IgD-negative memory B cell (primary cell): ENCODE data around the gene PEAK3. TPM values are rescaled to one million over a fixed set of nuclear protein-coding genes. Genes with fewer than 3 reads are reported as not detected.

Source experiments
- H3K27ac Mint-ChIP-seq, 3 donors: one replicate each; pipeline ENCODE4 v1.8.0; 2020 to 2022; ENCODE audit warnings: mild to moderate bottlenecking in 3 of 3, mixed read lengths in 3 of 3, moderate library complexity in 1 of 3
- H3K27me3 Mint-ChIP-seq: one replicate; pipeline ENCODE4 v1.8.0; 2021; ENCODE audit warnings: mixed read lengths
- H3K36me3 Mint-ChIP-seq: one replicate; pipeline ENCODE4 v1.8.0; 2020; ENCODE audit warnings: mild to moderate bottlenecking, mixed read lengths
- H3K4me1 Mint-ChIP-seq, 3 donors: one replicate each; pipeline ENCODE4 v1.8.0; 2020 to 2022; ENCODE audit warnings: mixed read lengths in 3 of 3, mild to moderate bottlenecking in 1 of 3
- H3K4me3 Mint-ChIP-seq, 4 donors: one replicate each; pipeline ENCODE4 v1.8.0; 2020 to 2022; ENCODE audit warnings: mild to moderate bottlenecking in 4 of 4, mixed read lengths in 4 of 4, moderate library complexity in 3 of 4
- H3K9me3 Mint-ChIP-seq, 3 donors: one replicate each; pipeline ENCODE4 v1.8.0; 2020 to 2021; ENCODE audit warnings: mixed read lengths in 3 of 3, mild to moderate bottlenecking in 1 of 3
- polyA plus RNA-seq: library from polyadenylated mRNA; unstranded; fragments of 300-500 nt; fragmentation: Illumina TruSeq; gene quantifications from one replicate; pipeline ENCODE4 v1.2.3, GENCODE V29; 2021

Gene PEAK3
- polyA plus RNA-seq, 1 donor from 2014 or later: 0.26 TPM

DNA sequence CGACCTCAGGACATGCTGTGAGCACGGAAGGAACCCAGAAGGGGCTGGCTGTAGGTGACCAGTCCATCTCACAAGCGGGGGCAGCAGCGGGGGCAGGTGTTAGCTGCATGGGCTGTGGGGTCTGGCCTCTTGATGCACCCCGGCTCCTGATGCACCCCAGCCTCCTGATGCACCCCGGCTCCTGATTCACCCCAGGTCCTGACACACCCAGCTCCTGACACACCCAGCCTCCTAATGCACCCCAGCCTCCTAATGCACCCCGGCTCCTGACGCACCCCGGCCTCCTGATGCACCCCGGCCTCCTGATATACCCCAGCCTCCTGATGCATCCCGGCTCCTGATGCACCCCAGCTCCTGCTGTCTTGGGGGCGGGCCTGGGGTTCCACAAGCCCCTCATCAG is 39.0 kb upstream of the PEAK3 start:
- Mint-ChIP-seq H3K27me3 (no peaks in the 10 kb centered on the region), H3K4me3 (no peak overlapping the region), H3K36me3 (no peaks in the 10 kb centered on the region), H3K9me3 (peaks cover 0 to under 1% (median 0%) of the 10 kb centered on the region in 3 donors), H3K4me1 (peaks cover 21 to 36% (median 30%) of the 10 kb centered on the region in 3 donors), H3K27ac (peak overlapping the region in 1 of 3 donors; percentile 74)

DNA sequence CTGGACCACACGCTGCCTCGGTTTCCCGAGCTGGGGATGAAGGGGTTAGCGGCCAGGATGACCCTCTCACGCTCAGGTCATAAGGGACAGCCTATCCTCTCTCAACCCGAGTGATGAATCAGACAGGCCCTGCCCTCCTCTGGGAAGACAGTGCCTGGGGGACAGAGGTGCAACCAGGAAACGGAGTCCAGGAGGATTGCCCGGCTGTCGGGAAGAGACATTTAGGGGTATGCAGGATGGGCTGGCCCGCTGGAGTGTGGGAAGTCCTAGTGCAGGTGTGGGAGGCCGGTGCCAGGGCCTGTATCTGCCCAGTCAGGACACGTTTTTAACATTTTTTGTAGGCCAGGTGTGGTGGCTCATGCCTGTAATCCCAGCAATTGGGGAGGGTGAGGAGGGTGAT is 38.1 kb upstream of the PEAK3 start:
- Mint-ChIP-seq H3K4me1 (peaks cover 19 to 35% (median 30%) of the 10 kb centered on the region in 3 donors), H3K36me3 (no peaks in the 10 kb centered on the region), H3K27me3 (no peaks in the 10 kb centered on the region), H3K4me3 (peak overlapping the region in 1 of 4 donors; percentile 23), H3K9me3 (peaks cover 3 to 5% (median 3%) of the 10 kb centered on the region in 3 donors), H3K27ac (peak overlapping the region; percentile 10 to 74 (median 67))

GRCh38 chr19:2319551-2319950 is 37.6 kb upstream of the PEAK3 start:
- Mint-ChIP-seq H3K27ac (peak overlapping the region; percentile 10 to 74 (median 16)), H3K4me1 (peaks cover 17 to 33% (median 27%) of the 10 kb centered on the region in 3 donors), H3K4me3 (peak overlapping the region in 2 of 4 donors; percentile 32 to 87), H3K27me3 (no peaks in the 10 kb centered on the region), H3K36me3 (no peaks in the 10 kb centered on the region), H3K9me3 (peaks cover 5 to 9% (median 7%) of the 10 kb centered on the region in 3 donors)

GRCh38 chr19:2318923-2319322 is 36.9 kb upstream of the PEAK3 start:
- H3K36me3 Mint-ChIP-seq: no peaks in the 10 kb centered on the region
- H3K27me3 Mint-ChIP-seq: no peaks in the 10 kb centered on the region
- peaks cover 5 to 9% (median 7%) of the 10 kb centered on the region in 3 donors for H3K9me3 Mint-ChIP-seq
- H3K4me3 Mint-ChIP-seq: peak overlapping the region; percentile 37 to 87 (median 62)
- peak overlapping the region in 2 of 3 donors; percentile 30 to 74 for H3K27ac Mint-ChIP-seq
- peaks cover 12 to 27% (median 24%) of the 10 kb centered on the region in 3 donors for H3K4me1 Mint-ChIP-seq

DNA sequence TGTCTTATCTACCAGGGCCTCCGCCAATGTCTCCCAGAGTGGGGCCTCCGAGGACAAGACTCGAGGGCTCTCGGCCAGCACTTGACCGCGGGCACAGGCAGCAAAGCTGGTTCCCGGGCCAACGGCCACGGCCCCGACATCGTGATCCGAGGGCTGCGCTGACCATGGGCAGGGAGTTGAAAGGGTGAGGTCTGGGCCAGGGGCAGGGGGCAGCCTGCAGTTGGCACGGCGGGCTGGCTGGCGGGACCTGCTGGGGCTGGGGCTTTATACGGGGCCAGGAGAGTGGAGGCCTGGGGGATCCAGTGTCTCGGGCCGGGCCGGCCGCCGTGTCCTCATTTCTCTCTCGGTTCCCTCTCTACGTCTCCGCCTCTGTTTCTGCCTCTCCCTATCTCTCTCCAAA is 35.8 kb upstream of the PEAK3 start:
- H3K36me3 Mint-ChIP-seq: no peaks in the 10 kb centered on the region
- peaks cover 6% of the 10 kb centered on the region for H3K27me3 Mint-ChIP-seq
- peak overlapping the region; percentile 30 to 74 (median 59) for H3K27ac Mint-ChIP-seq
- H3K9me3 Mint-ChIP-seq: peaks cover 5 to 9% (median 7%) of the 10 kb centered on the region in 3 donors
- H3K4me3 Mint-ChIP-seq: no peak overlapping the region
- H3K4me1 Mint-ChIP-seq: peaks cover 12 to 29% (median 26%) of the 10 kb centered on the region in 3 donors

DNA sequence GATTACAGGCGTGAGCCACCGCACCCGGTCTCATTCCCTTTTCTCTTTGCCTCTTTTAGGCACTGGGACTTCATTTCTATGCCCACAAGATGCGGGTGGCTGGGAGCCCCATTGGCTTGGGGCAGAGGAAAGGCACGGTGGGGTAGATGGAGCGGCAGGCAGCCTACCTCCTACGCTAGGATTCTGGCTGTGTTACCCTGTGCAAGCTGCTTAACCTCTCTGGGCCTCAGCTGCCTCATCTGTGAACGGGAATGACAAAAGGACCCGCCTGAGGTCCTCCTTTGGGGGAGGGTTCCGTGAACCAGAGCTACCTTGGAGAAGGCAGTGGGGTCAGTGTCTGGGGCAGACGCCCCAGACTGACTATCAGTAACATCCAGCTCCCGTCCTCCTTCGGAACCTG is 35.3 kb upstream of the PEAK3 start:
- H3K27me3 Mint-ChIP-seq: peaks cover 6% of the 10 kb centered on the region
- H3K9me3 Mint-ChIP-seq: peaks cover 5 to 9% (median 7%) of the 10 kb centered on the region in 3 donors
- H3K4me1 Mint-ChIP-seq: peaks cover 12 to 29% (median 26%) of the 10 kb centered on the region in 3 donors
- H3K36me3 Mint-ChIP-seq: no peaks in the 10 kb centered on the region
- H3K4me3 Mint-ChIP-seq: no peak overlapping the region
- peak overlapping the region in 2 of 3 donors; percentile 30 to 75 for H3K27ac Mint-ChIP-seq

GRCh38 chr19:2315818-2316353 is 33.9 kb upstream of the PEAK3 start:
- peak overlapping the region; percentile 36 to 89 (median 72) for H3K4me3 Mint-ChIP-seq
- peaks cover 5 to 9% (median 7%) of the 10 kb centered on the region in 3 donors for H3K9me3 Mint-ChIP-seq
- peak overlapping the region; percentile 90 to 92 (median 91) for H3K27ac Mint-ChIP-seq
- peaks cover 6% of the 10 kb centered on the region for H3K27me3 Mint-ChIP-seq
- no peaks in the 10 kb centered on the region for H3K36me3 Mint-ChIP-seq
- H3K4me1 Mint-ChIP-seq: peaks cover 12 to 29% (median 26%) of the 10 kb centered on the region in 3 donors

DNA sequence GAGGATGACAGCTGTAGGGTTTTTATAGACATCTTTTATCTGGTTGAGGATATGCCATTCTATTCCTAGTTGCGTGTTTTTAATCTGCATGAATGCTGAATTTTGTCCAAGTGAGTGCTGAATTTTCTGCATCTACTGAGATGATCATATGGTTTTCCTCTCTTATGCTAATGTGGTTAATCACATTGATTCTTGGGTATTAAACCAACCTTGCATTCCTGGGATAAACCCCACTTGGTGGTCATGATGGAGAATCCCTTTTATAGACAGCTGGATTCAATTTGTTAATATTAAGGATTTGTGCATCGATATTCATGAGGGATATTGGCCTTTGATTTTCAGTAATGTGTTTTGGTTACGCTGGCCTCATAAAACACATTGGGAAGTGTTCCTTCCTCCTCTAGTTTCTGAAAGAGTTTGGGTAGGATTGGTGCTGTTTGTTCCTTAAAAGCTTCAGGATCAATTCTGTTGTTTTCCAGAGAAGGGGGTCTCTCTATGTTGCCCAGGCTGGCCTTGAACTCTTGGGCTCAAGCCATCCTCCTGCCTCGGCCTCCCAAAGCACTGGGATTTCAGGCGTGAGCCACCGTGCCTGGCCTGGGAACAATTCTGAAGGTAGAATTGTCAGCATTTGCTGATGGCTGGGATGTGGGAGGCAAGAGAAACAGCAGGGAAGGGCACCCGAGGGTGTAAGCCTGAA is 33.3 kb upstream of the PEAK3 start:
- Mint-ChIP-seq H3K36me3 (no peaks in the 10 kb centered on the region), H3K4me3 (peak overlapping the region in 3 of 4 donors; percentile 36 to 89 (median 89)), H3K27me3 (peaks cover 6% of the 10 kb centered on the region), H3K4me1 (peaks cover 12 to 29% (median 26%) of the 10 kb centered on the region in 3 donors), H3K9me3 (peaks cover 5 to 9% (median 7%) of the 10 kb centered on the region in 3 donors), H3K27ac (peak overlapping the region; percentile 90 to 92 (median 91))

GRCh38 chr19:2312820-2313501 is 31.0 kb upstream of the PEAK3 start:
- Mint-ChIP-seq H3K4me3 (peak overlapping the region in 2 of 4 donors; percentile 17 to 60), H3K4me1 (peaks cover 7 to 26% (median 22%) of the 10 kb centered on the region in 3 donors), H3K27ac (peak overlapping the region in 1 of 3 donors; percentile 56), H3K9me3 (peaks cover 5 to 9% (median 7%) of the 10 kb centered on the region in 3 donors), H3K27me3 (peaks cover 14% of the 10 kb centered on the region), H3K36me3 (no peaks in the 10 kb centered on the region)

DNA sequence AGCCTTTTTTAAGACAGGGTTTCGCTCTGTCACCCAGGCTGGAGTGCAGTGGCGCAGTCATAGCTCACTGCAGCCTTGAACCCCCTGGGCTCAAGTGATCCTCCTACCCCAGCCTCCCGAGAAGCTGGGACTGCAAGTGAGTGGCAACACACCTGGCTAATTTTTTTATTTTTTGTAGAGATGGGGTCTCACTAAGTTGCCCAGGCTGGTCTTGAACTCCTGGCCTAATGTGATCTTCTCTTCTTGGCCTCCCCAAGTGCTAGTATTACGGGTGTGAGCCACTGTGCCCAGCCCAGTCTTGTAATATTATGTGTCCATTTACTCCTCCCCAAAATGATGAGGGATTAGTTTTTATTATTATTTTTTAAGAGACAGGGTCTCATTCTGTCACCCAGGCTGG is 29.1 kb upstream of the PEAK3 start:
- no peak overlapping the region for H3K4me3 Mint-ChIP-seq
- peak overlapping the region in 2 of 3 donors; percentile 16 to 76 for H3K27ac Mint-ChIP-seq
- H3K4me1 Mint-ChIP-seq: peaks cover 6 to 21% (median 21%) of the 10 kb centered on the region in 3 donors
- H3K9me3 Mint-ChIP-seq: peaks cover 5 to 9% (median 7%) of the 10 kb centered on the region in 3 donors
- no peaks in the 10 kb centered on the region for H3K36me3 Mint-ChIP-seq
- peaks cover 17% of the 10 kb centered on the region for H3K27me3 Mint-ChIP-seq

DNA sequence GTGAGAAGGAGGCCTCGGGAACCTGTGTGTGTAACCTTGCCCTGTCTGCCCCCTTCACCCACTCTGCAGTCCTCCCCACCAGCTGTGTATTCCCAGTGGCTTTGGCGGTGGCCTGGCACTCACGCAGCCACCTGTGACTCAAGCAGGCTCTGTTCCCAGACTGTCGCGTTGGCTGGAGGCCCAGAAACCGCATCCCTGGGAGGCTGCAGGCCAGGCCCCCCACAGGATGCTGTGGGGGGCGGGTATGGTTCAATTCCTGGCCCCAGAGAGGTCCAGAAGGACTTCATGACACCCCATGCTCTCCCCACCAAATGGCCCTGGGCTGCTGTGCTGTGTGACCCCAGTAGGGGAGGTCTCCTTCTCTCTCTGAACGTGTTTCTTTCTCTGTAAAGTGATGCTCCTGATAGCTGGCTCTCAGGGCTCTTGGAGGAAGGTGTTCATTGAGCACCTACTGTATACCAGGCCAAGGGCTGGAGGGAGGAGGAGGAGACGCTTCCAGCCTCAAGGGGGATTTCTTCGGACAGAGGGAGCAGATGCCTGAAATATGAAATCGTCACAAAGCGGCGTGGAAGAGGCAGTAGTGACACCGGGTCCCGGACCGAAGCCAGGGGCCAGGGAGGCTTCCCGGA is 27.9 kb upstream of the PEAK3 start:
- Mint-ChIP-seq H3K27ac (peak overlapping the region in 2 of 3 donors; percentile 46 to 82), H3K4me3 (peak overlapping the region in 1 of 4 donors; percentile 17), H3K36me3 (no peaks in the 10 kb centered on the region), H3K9me3 (peaks cover under 1 to 3% (median 2%) of the 10 kb centered on the region in 3 donors), H3K27me3 (peaks cover 17% of the 10 kb centered on the region), H3K4me1 (peaks cover 0 to 12% (median 10%) of the 10 kb centered on the region in 3 donors)

GRCh38 chr19:2308114-2308556 is 26.2 kb upstream of the PEAK3 start, which contains the start of gene LINGO3:
LINGO3 (minus strand) TSS chr19:2308154; CDS start chr19:2291776, 16,378 bp downstream.
- no peaks in the 10 kb centered on the region for H3K9me3 Mint-ChIP-seq
- peak within 1 kb of the TSS; percentile 48 to 85 (median 71) for H3K27ac Mint-ChIP-seq
- peak within 1 kb of the TSS; percentile 58 to 93 (median 85) for H3K4me3 Mint-ChIP-seq
- H3K27me3 Mint-ChIP-seq: peaks cover 16% of the 10 kb centered on the region
- peaks cover 6 to 17% (median 12%) of the 10 kb centered on the region in 3 donors for H3K4me1 Mint-ChIP-seq
- no peaks in the 10 kb centered on the region for H3K36me3 Mint-ChIP-seq

DNA sequence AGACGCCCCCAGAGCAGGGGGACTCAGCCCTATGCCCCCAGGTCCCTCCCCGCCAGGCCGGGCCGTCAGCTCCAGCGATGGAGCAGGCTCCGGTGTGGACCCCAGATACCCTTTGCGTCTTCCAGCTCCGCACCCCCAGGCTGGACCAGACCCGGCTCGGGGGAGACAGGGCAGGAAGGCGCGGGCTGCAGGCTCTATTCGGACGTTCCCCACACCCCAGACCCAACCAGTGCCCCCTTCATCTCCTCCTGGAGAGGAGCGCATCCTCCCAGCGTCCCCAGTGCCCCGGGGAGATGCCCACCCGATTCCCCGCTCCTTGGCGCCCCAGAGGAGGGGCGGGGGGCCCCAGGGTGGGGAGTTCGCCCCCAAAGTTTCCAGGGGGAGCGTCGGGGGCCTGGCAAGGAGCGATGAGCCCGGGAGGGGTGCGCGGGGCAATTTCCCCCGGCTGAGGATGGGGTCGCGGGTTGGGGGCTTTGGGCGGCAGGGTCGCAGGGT is 25.6 kb upstream of the PEAK3 start:
- H3K9me3 Mint-ChIP-seq: no peaks in the 10 kb centered on the region
- H3K36me3 Mint-ChIP-seq: peaks cover 2% of the 10 kb centered on the region
- H3K4me3 Mint-ChIP-seq: peak overlapping the region in 2 of 4 donors; percentile 22 to 44
- peaks cover 12% of the 10 kb centered on the region for H3K27me3 Mint-ChIP-seq
- peak overlapping the region in 1 of 3 donors; percentile 85 for H3K27ac Mint-ChIP-seq
- peaks cover 12 to 20% (median 13%) of the 10 kb centered on the region in 3 donors for H3K4me1 Mint-ChIP-seq

GRCh38 chr19:2306971-2307370 is 25.0 kb upstream of the PEAK3 start:
- Mint-ChIP-seq H3K36me3 (peaks cover 2% of the 10 kb centered on the region), H3K27ac (peak overlapping the region in 2 of 3 donors; percentile 48 to 85), H3K4me1 (peaks cover 12 to 20% (median 13%) of the 10 kb centered on the region in 3 donors), H3K27me3 (peaks cover 12% of the 10 kb centered on the region), H3K9me3 (no peaks in the 10 kb centered on the region), H3K4me3 (peak overlapping the region; percentile 40 to 84 (median 48))
